GM12864 (cell line): Measurements from ENCODE around the gene IKZF1.

Experiments
- DNase-seq: peaks from one replicate; pipeline ENCODE4 v3.0.0-alpha.2; 2011; ENCODE audit warnings: low read depth
- H3K4me3 ChIP-seq: 2 replicates; pipeline ENCODE4 v1.5.1; 2011; ENCODE audit warnings: mild to moderate bottlenecking, low read depth, low read length, control low read depth
- CTCF ChIP-seq: IDR thresholded peaks from 2 replicates; pipeline ENCODE4 v1.5.1; 2011; ENCODE audit warnings: low read depth, mild to moderate bottlenecking, moderate library complexity, low read length, control low read depth, inconsistent platforms; ENCODE audit errors: missing control alignments

IKZF1 gene

DNA sequence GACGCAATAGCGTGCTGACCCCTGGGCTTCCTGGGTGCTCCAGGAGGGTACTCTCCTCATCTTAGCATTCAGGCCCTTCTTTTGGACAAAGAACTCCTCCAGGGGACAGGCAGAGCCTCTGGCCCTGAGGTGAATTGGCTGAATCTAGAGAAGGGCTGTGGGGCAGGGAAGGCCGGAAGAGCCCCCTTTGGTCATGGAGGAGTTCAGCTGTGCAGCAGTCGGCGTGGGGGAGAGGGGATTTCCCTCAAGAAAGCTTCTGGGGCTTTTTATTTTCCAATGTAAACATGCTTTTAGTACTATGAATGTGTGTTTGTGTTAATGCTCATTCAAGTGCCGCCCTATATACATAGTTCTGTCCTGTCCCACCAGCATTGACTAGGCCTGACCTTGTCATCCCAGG lies 106.8 kb downstream of the IKZF1 start:
- no peak overlapping the region for H3K4me3 ChIP-seq
- no peak for DNase-seq
- no peak for TF ChIP-seq CTCF

DNA sequence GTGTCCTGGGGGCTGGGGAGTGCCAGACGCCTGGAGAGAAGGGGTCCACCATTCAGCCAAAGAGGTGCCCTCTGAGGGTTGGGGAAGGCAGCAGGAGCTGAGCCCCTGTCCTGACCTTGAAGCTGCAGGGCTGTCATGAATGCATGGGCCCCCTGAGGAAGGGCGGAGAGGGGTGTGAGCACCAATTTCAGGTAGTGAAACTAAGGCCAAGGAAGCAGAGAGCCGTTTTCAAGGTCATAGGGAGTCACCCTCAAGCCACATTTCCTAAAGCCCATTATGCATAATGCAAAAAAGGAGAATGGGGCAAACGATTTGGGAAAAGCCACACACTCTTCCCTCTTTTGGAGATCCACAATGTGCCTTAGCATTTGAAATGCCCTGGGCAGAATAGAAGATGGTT lies 108.5 kb downstream of the IKZF1 start:
- DNase-seq: no peak
- TF ChIP-seq CTCF: no peak
- no peak overlapping the region for H3K4me3 ChIP-seq

GRCh38 chr7:50413561-50413960 lies 109.0 kb downstream of the IKZF1 start:
- no peak for DNase-seq
- no peak overlapping the region for H3K4me3 ChIP-seq
- TF ChIP-seq CTCF: no peak

DNA sequence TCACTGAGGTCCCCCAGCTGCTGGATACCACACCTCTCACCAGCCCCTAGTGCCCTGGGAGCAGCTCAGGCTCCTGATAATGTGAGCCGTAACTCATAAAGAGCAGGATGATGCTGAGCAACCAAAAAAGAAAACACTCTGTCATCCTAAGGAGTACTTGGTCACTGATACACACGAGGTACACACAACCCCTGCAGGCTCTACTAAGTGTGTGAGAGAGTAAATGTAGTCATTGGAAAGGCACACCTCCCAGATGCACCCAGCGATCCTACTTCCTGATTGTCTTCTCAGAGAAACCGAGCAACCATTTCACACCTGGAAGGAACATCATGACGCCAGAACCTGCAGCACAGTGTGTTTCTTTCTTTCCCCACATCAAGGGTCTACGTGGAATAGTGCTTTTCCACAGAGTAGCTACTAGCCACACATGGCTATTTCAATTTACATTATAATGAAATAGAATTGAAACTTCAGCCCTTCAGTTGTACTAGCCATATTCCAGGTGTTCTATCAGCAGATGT lies 111.4 kb downstream of the IKZF1 start:
- H3K4me3 ChIP-seq: no peak overlapping the region
- no peak for DNase-seq
- no peak for TF ChIP-seq CTCF

DNA sequence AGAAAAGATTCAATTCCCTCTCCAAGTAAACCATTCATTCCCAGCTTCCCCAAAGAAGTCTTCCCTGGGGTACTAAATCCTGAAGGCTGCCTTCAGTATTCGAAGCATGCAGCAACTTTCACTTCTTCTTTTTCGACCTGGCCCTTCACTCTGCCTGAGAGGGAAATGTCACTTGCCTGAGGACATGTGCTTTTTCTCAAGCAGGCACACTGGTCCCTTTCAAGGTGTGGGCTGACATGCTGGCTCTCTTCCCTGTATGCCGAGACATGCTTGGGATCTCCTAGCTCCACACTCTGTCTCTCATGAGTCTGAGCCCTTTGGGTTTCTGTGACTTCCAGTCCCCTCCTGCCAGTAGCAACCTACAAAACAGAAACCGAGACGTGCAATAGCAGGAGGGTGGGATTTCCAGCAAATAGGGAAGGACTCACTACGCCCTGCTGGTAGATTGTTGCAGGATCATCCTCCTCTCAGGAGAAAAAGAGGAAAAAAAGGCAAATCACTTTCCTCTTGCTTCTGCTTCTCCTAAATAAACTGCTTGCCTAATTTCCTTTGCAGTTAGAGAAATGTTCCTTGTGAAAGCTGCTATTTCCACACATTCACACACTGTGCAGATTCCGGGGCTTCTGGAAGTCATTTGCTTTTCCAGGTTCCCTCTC lies 112.1 kb downstream of the IKZF1 start:
- TF ChIP-seq CTCF: peak; percentile 1
- peak; percentile 49 for DNase-seq
- H3K4me3 ChIP-seq: no peak overlapping the region

DNA sequence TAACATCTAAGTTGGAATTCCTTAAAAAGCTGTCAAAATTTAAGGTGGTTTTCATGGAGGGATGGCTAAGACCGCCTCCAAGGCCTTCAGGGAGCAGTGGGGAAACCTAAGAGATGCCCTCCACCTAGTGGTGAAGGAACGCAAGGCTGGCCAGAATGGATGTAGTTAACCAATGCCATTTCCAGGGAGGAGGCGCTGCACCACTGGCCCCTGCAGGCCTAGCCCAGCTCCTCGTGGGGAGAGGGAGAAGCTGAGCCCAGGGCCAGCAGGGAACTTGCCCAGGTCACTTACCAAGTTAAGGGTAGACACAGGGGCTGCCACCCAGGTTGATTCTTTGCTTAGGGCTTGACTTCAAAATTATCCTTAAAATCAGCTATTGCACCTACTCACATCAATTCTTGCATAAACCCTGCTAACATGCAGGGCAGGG lies 113.6 kb downstream of the IKZF1 start:
- no peak overlapping the region for H3K4me3 ChIP-seq
- peak; percentile 56 for DNase-seq
- TF ChIP-seq CTCF: peak; percentile 96
